CD4-positive, alpha-beta T cell treated with Interleukin-21 for 1 hour (primary cell): ENCODE measurements around the gene ECE2.
A peak's percentile ranks its signal among the peaks of the same experiment; 100 is the strongest.

Experiments used
- DNase-seq: peaks from one replicate; pipeline ENCODE4 v3.0.0-alpha.2; 2020

ECE2 gene

GRCh38 chr3:184277366-184277765 lies 1.5 kb downstream of the ECE2 start:
- no peak for DNase-seq

- DNase-seq, result no peak
These were observed 7.1 kb downstream of the ECE2 start for GRCh38 chr3:184282941-184283340.

- no peak for DNase-seq
These were observed 7.9 kb downstream of the ECE2 start for GRCh38 chr3:184283681-184284080.

GRCh38 chr3:184284696-184285095 lies 8.9 kb downstream of the ECE2 start:
- peak; percentile 10 for DNase-seq

GRCh38 chr3:184289426-184289938 lies 13.7 kb downstream of the ECE2 start:
- peak; percentile 60 for DNase-seq

GRCh38 chr3:184290331-184290730 lies 14.5 kb downstream of the ECE2 start:
- no peak for DNase-seq

- no peak for DNase-seq
These were observed 15.4 kb downstream of the ECE2 start for GRCh38 chr3:184291044-184291737.

- no peak for DNase-seq
These were observed 16.1 kb downstream of the ECE2 start for GRCh38 chr3:184291738-184292445.

GRCh38 chr3:184295771-184296170 lies 19.9 kb downstream of the ECE2 start:
- DNase-seq, result no peak

GRCh38 chr3:184296616-184297015 lies 20.8 kb downstream of the ECE2 start:
- no peak for DNase-seq

GRCh38 chr3:184298759-184299487 lies 23.1 kb downstream of the ECE2 start, which contains the start of gene PSMD2:
PSMD2 (plus strand) TSS chr3:184299241; CDS start chr3:184299267, 26 bp downstream.
- DNase-seq, result peak; percentile 98

- no peak for DNase-seq
These were observed 23.9 kb downstream of the ECE2 start for GRCh38 chr3:184299488-184300377.

GRCh38 chr3:184300378-184300720 lies 24.5 kb downstream of the ECE2 start:
- no peak for DNase-seq

- DNase-seq, result peak; percentile 20
These were observed 29.8 kb downstream of the ECE2 start for GRCh38 chr3:184305577-184305976.

- DNase-seq, result no peak
These were observed 30.6 kb downstream of the ECE2 start for GRCh38 chr3:184306341-184306972.

- DNase-seq, result no peak
These were observed 32.1 kb downstream of the ECE2 start for GRCh38 chr3:184307915-184308314.

- DNase-seq, result no peak
These were observed 32.9 kb downstream of the ECE2 start for GRCh38 chr3:184308744-184309143.

GRCh38 chr3:184311633-184312032 lies 35.8 kb downstream of the ECE2 start:
- no peak for DNase-seq

- DNase-seq, result peak; percentile 94
These were observed 38.5 kb downstream of the ECE2 start, which contains the start of gene EIF4G1 for GRCh38 chr3:184314363-184314699. EIF4G1 (plus strand) TSS chr3:184314606; CDS start chr3:184315797, 1,191 bp downstream.

GRCh38 chr3:184314700-184315542 lies 39.1 kb downstream of the ECE2 start:
- peak; percentile 85 for DNase-seq

GRCh38 chr3:184315543-184315867 lies 39.7 kb downstream of the ECE2 start:
- no peak for DNase-seq
